ENCODE measurements around the gene MAP2K3.

The MAP2K3 gene

GRCh38 chr17:21355586-21355985 is 71.1 kb downstream of the MAP2K3 start:
- no peak for DNase-seq

- DNase-seq, result no peak
Observed at GRCh38 chr17:21356537-21357127, 72.1 kb downstream of the MAP2K3 start.

GRCh38 chr17:21357281-21357680 is 72.8 kb downstream of the MAP2K3 start:
- no peak for DNase-seq

GRCh38 chr17:21357696-21358656 is 73.5 kb downstream of the MAP2K3 start:
- DNase-seq, result no peak

GRCh38 chr17:21358682-21359482 is 74.4 kb downstream of the MAP2K3 start:
- no peak for DNase-seq

- no peak for DNase-seq
Observed at GRCh38 chr17:21359483-21359840, 75.0 kb downstream of the MAP2K3 start.

GRCh38 chr17:21360048-21360447 is 75.5 kb downstream of the MAP2K3 start:
- no peak for DNase-seq

GRCh38 chr17:21361020-21361809 is 76.7 kb downstream of the MAP2K3 start:
- DNase-seq, result no peak

- no peak for DNase-seq
Observed at GRCh38 chr17:21362331-21362931, 77.9 kb downstream of the MAP2K3 start.

- DNase-seq, result no peak
Observed at GRCh38 chr17:21363776-21364642, 79.5 kb downstream of the MAP2K3 start.
